Coronary artery (tissue), 2 donors: ENCODE data around the gene SYTL2.
A peak's percentile ranks its signal among the peaks of the same experiment; 100 is the strongest.
"Not testable (repeated sequence)": the region's sequence is repeated elsewhere in the genome, so short reads cannot be mapped to it uniquely, and the experiment has no call there.

ENCODE experiments used
- DNase-seq: peaks from one replicate; pipeline ENCODE4 v3.0.0-alpha.2; 2017; ENCODE audit warnings: low spot score
- H3K27ac ChIP-seq, 2 donors: fragments of 200-600 bp; sonication (generic); one replicate each; pipeline ENCODE4 v1.5.1; 2016 to 2019
- H3K4me3 ChIP-seq: fragments of 200-600 bp; sonication (generic); 2 replicates; pipeline ENCODE4 v1.5.1; 2016; ENCODE audit warnings: mild to moderate bottlenecking, moderate library complexity
- TF ChIP-seq, protein P1 (sequence below): fragments of 200-600 bp; sonication (generic); IDR thresholded peaks from one replicate; pipeline ENCODE4 v1.5.1; 2019; ENCODE audit warnings: antibody characterized with exemption

The SYTL2 gene

DNA sequence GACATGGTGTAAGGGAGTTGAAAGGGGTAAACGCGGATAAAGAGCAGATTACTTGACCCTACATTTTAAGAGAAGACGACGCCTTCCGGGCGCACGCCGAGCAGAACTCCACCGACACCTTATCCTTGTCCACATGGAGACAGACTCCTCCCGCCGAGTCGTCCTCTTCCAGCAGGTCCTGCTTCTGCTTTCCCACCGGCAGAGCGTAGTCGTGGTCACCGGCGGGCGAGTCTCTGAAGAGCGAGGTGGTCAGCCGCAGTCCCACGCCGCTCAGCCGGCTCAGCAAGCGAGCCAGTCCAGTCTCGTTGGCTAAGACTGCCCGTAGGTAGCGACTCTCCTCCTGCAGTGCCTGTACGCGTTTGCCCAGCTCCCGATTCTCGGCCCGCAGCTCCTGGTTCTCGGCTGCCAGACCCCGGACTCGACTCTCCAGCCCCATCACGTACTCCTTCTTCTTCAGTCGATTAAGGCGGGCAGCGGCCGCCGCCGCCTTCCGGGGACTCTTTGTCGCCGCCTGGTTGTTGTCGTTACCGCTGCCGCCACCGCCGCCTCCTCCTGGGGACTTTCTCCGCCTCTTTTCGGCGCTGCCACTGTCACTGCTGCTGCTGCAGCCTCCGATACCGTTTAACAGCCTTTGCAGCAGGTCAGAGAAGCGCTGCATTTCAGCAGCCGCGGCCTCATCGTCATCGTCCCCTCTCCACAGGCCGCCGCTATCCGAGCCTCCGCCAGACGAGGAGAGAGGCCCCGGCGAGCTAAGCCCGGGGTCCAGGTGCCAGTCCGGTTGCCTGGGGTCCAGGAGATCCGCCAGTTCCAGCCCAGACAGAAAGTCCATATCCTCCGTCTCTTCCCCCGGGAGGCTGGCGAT, 147.0 kb downstream of the SYTL2 start:
- Histone ChIP-seq H3K27ac (peak overlapping the region; percentile 87 to 94), H3K4me3 (peak overlapping the region; percentile 77)
- DNase-seq: peak; percentile 88
- TF ChIP-seq, protein P1, sequence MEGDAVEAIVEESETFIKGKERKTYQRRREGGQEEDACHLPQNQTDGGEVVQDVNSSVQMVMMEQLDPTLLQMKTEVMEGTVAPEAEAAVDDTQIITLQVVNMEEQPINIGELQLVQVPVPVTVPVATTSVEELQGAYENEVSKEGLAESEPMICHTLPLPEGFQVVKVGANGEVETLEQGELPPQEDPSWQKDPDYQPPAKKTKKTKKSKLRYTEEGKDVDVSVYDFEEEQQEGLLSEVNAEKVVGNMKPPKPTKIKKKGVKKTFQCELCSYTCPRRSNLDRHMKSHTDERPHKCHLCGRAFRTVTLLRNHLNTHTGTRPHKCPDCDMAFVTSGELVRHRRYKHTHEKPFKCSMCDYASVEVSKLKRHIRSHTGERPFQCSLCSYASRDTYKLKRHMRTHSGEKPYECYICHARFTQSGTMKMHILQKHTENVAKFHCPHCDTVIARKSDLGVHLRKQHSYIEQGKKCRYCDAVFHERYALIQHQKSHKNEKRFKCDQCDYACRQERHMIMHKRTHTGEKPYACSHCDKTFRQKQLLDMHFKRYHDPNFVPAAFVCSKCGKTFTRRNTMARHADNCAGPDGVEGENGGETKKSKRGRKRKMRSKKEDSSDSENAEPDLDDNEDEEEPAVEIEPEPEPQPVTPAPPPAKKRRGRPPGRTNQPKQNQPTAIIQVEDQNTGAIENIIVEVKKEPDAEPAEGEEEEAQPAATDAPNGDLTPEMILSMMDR: peak; percentile 46

- Histone ChIP-seq H3K27ac (peak overlapping the region; percentile 87 to 94), H3K4me3 (peak overlapping the region; percentile 77)
- no peak for DNase-seq
- TF ChIP-seq, protein P1: no peak
These were observed 147.7 kb downstream of the SYTL2 start for GRCh38 chr11:85663080-85663752.

DNA sequence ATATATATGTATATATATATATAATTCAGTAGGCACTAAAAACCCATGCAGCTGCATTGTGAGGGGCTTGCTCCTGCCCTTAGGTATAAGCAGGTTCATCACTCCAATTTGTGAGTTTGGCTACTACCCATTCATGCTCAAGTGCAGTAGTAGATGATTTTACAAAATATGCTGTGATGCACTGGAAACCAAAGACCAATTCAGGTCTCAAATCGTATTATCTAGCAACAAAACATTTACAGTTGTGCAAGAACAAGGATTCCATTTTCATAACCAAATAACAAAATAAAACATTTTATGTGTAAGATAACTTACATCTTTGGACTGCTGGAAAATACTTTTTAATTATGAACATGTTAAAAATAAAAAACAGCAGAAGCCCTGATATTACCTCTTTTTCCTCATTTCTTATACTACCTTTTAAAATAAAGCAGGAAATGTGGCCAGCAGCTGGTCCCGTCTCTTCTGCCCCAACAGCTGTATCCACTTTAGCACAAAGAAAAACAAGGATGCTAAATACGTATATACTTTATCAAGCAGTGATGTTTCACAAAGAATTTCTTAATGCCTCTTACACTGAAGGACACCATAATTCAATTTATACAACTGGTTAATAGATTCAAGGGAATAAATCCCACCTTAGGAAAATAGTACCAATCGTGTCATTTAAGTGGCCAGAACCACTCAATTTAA, 148.8 kb downstream of the SYTL2 start:
- H3K4me3 ChIP-seq: peak overlapping the region; percentile 77
- no peak overlapping the region for H3K27ac ChIP-seq
- no peak for DNase-seq
- TF ChIP-seq, protein P1: no peak

- TF ChIP-seq, protein P1: no peak
- Histone ChIP-seq H3K27ac (no peak overlapping the region), H3K4me3 (no peak overlapping the region)
- no peak for DNase-seq
These were observed 152.8 kb downstream of the SYTL2 start for GRCh38 chr11:85658180-85658579.

DNA sequence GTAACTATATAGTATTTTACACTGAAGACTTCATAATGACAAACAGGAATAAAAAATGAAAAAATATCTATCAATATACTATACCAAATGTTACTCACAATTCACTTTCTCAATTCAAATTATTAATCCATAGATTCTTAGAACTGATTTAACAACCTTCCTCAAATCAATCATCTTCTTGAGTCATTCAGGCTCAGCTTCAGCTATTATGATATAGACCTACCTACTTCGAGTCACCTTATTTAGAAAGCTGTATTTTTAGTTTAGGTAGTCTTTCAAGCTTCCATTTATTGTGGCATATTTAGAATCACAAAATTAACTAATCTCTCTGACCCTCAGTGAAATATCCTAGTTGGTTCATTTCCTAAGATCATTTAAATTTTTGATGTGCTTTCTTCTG, 154.2 kb downstream of the SYTL2 start:
- no peak for DNase-seq
- TF ChIP-seq, protein P1: no peak
- Histone ChIP-seq H3K4me3 (no peak overlapping the region), H3K27ac (no peak overlapping the region)

- H3K27ac ChIP-seq, H3K4me3 ChIP-seq, DNase-seq: not testable (repeated sequence)
These were observed 156.6 kb downstream of the SYTL2 start for GRCh38 chr11:85654343-85654742.

- Histone ChIP-seq H3K27ac (no peak overlapping the region), H3K4me3 (no peak overlapping the region)
- TF ChIP-seq, protein P1: no peak
- no peak for DNase-seq
These were observed 158.0 kb downstream of the SYTL2 start for GRCh38 chr11:85652786-85653447.
